OCI-LY1 (cell line): Measurements from ENCODE around the gene CCRL2.
"Not testable (repeated sequence)": the region's sequence is repeated elsewhere in the genome, so short reads cannot be mapped to it uniquely, and the experiment has no call there.

Experiments
- EZH2 ChIP-seq: fragments of 200-600 bp; sonication (generic), shearing (Covaris generic); IDR thresholded peaks from 2 replicates; pipeline ENCODE4 v1.8.0; 2017; ENCODE audit warnings: borderline replicate concordance, mixed run types, mild to moderate bottlenecking, antibody characterized with exemption, low read length, moderate library complexity, mixed read lengths
- TF ChIP-seq, protein P1 (sequence below): fragments of 200-600 bp; sonication (generic), shearing (Covaris generic); IDR thresholded peaks from 2 replicates; pipeline ENCODE4 v1.5.1; 2017; ENCODE audit warnings: mild to moderate bottlenecking, antibody characterized with exemption, low read length, moderate library complexity, mixed read lengths

DNA sequence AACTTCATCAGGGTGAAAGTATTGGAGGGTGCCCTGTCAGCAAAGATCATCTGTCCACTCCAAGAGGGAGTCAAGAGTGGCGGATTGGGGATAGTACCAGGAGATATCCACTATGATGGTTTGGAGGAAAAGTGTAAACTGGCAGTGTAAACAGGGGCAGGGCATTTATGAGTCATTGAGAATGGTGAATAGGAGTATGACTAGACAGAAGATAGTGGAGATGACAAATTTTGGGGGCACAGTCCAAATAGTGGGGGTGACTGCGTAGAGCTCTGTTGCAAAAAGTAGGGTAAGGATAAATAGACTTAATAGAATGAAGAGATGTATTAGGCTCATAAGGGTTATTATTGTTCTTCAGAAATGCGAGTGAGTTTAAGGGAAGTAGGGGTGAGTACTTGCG lies 18.2 kb upstream of the CCRL2 start:
- TF ChIP-seq, protein P1, sequence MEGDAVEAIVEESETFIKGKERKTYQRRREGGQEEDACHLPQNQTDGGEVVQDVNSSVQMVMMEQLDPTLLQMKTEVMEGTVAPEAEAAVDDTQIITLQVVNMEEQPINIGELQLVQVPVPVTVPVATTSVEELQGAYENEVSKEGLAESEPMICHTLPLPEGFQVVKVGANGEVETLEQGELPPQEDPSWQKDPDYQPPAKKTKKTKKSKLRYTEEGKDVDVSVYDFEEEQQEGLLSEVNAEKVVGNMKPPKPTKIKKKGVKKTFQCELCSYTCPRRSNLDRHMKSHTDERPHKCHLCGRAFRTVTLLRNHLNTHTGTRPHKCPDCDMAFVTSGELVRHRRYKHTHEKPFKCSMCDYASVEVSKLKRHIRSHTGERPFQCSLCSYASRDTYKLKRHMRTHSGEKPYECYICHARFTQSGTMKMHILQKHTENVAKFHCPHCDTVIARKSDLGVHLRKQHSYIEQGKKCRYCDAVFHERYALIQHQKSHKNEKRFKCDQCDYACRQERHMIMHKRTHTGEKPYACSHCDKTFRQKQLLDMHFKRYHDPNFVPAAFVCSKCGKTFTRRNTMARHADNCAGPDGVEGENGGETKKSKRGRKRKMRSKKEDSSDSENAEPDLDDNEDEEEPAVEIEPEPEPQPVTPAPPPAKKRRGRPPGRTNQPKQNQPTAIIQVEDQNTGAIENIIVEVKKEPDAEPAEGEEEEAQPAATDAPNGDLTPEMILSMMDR: not testable (repeated sequence)
- TF ChIP-seq EZH2: not testable (repeated sequence)
